Osteoblast (primary cell): Measurements from ENCODE around the gene ZNF425. TPM values are rescaled to one million over a fixed set of nuclear protein-coding genes. Genes with fewer than 3 reads are reported as not detected.

Experiments used
- DNase-seq: peaks from one replicate; pipeline ENCODE4 v3.0.0; 2011; ENCODE audit warnings: low spot score, mixed read lengths; ENCODE audit not compliant: insufficient read length; ENCODE audit errors: missing footprints
- H2AFZ ChIP-seq: 2 replicates; pipeline ENCODE4 v1.6.0; 2011; ENCODE audit warnings: mild to moderate bottlenecking, low read length
- H3K27ac ChIP-seq: 2 replicates; pipeline ENCODE4 v1.5.1; 2011; ENCODE audit warnings: mild to moderate bottlenecking, low read depth, low read length, moderate library complexity
- H3K27me3 ChIP-seq: 2 replicates; pipeline ENCODE4 v1.6.0; 2012; ENCODE audit warnings: mild to moderate bottlenecking, control low read depth, inconsistent platforms, low read length, moderate library complexity; ENCODE audit not compliant: insufficient read depth
- H3K36me3 ChIP-seq: 2 replicates; pipeline ENCODE4 v1.5.1; 2011; ENCODE audit warnings: mild to moderate bottlenecking, low read length, control low read depth, moderate library complexity; ENCODE audit not compliant: insufficient read depth
- H3K4me1 ChIP-seq: 2 replicates; pipeline ENCODE4 v1.5.1; 2011; ENCODE audit warnings: mild to moderate bottlenecking, low read length, control low read depth, moderate library complexity; ENCODE audit not compliant: insufficient read depth
- H3K4me2 ChIP-seq: 2 replicates; pipeline ENCODE4 v1.6.0; 2011; ENCODE audit warnings: mild to moderate bottlenecking, low read length; ENCODE audit not compliant: insufficient read depth
- H3K4me3 ChIP-seq: fragments of 200-600 bp; sonication (generic); 3 replicates; pipeline ENCODE4 v1.5.1; 2012; ENCODE audit warnings: mild to moderate bottlenecking, low read length, inconsistent platforms; ENCODE audit not compliant: insufficient read depth
- H3K79me2 ChIP-seq: 2 replicates; pipeline ENCODE4 v1.6.0; 2012; ENCODE audit warnings: mild to moderate bottlenecking, low read length, control low read depth, inconsistent platforms; ENCODE audit not compliant: insufficient read depth
- H3K9me3 ChIP-seq: 2 replicates; pipeline ENCODE4 v1.5.1; 2011; ENCODE audit warnings: low read depth, low read length, control low read depth
- H4K20me1 ChIP-seq: 2 replicates; pipeline ENCODE4 v1.6.0; 2012; ENCODE audit warnings: mild to moderate bottlenecking, low read length, control low read depth; ENCODE audit not compliant: insufficient read depth
- total RNA-seq: library from RNA; depleted of rRNA; stranded (reverse); fragments of >200 nt; gene quantifications from 2 replicates; pipeline ENCODE4 v1.2.3, GENCODE V29; 2012
- TF ChIP-seq, protein P1 (sequence below): IDR thresholded peaks from 2 replicates; pipeline ENCODE4 v1.5.1; 2011; ENCODE audit warnings: mild to moderate bottlenecking, low read depth, low read length, moderate library complexity; ENCODE audit errors: extremely low read depth

ZNF425 gene
- total RNA-seq, 1 donor, result 4.3 TPM

DNA sequence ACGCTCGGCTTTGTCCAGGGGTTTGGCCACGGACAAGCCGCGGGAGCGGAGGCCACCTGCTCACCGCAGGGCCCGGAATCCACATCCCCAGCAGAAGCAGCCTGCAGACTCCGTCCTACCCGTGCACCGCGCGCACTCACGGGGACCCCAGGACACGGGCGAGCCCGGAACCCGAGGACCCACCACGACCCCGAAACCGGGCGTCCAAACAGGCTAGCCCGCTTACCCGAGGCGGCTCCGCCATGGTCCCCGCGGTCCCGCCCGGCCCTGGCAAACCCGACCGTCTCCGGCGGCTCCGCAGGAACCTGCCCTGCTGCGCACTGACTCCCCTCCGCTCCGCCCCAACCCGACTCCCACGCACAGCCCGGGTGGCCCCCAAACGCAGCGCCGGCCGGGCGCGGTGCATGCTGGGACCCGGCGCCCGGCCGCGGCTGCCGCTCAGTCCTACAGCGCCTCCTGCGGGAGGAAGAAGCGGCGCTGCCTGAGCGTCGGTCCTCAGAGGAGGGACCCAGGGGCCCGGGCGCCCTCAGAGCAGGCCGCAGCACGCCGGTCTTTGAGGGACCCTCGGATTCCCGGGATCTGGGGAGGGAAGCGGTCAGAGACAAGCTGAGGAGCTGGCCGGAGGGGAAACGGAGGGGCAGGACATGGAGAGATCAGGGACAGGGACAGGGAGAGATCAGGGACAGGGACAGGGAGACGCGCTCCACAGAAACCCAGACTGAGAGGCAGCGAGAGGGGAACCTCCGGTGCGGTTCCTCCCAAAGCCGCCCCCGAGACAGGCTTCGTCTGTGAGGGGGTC, 35.5 kb downstream of the ZNF425 start, which contains the start of gene ZNF786:
Gene ZNF786 (minus strand): TSS at position 322 of the 799 bp plus-strand sequence. CDS start 78 bp downstream, at position 244.
- DNase-seq, result peak; percentile 98
- Histone ChIP-seq H3K27ac (peak within 1 kb of the TSS; percentile 80), H3K4me2 (peak within 1 kb of the TSS; percentile 99), H3K36me3 (no peaks in the 10 kb centered on the region), H2AFZ (peak within 1 kb of the TSS; percentile 97), H3K27me3 (no peaks in the 10 kb centered on the region), H4K20me1 (no peaks in the 10 kb centered on the region), H3K9me3 (no peaks in the 10 kb centered on the region), H3K4me3 (peak within 1 kb of the TSS; percentile 97), H3K79me2 (peaks cover 19% of the 10 kb centered on the region), H3K4me1 (no peaks in the 10 kb centered on the region)
- TF ChIP-seq, protein P1, sequence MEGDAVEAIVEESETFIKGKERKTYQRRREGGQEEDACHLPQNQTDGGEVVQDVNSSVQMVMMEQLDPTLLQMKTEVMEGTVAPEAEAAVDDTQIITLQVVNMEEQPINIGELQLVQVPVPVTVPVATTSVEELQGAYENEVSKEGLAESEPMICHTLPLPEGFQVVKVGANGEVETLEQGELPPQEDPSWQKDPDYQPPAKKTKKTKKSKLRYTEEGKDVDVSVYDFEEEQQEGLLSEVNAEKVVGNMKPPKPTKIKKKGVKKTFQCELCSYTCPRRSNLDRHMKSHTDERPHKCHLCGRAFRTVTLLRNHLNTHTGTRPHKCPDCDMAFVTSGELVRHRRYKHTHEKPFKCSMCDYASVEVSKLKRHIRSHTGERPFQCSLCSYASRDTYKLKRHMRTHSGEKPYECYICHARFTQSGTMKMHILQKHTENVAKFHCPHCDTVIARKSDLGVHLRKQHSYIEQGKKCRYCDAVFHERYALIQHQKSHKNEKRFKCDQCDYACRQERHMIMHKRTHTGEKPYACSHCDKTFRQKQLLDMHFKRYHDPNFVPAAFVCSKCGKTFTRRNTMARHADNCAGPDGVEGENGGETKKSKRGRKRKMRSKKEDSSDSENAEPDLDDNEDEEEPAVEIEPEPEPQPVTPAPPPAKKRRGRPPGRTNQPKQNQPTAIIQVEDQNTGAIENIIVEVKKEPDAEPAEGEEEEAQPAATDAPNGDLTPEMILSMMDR, result peak; percentile 80

DNA sequence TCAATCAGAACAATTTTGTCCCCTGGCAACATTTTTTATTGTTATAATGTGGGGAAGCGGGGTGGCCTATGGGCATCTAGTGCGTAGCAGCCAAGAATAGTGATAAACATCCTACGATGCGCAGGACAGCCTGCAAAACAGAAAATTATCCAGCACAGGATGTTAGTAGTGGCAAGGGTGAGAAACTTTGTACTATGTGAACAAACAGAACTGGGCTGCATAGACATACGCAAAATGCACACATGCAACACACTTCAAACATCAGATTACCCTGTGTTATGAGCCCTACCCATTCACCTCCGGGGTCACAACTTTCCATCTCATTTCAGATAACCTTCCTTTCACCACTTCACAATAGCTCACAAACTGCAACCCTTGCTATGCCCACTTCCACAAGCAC, 38.7 kb downstream of the ZNF425 start:
- Histone ChIP-seq H3K27ac (no peak overlapping the region), H4K20me1 (no peaks in the 10 kb centered on the region), H3K36me3 (peaks cover 3% of the 10 kb centered on the region), H3K4me1 (no peaks in the 10 kb centered on the region), H3K4me3 (no peak overlapping the region), H3K9me3 (no peaks in the 10 kb centered on the region), H3K4me2 (no peak overlapping the region), H3K79me2 (peaks cover 22% of the 10 kb centered on the region), H2AFZ (no peak overlapping the region), H3K27me3 (no peaks in the 10 kb centered on the region)
- DNase-seq, result no peak
- TF ChIP-seq, protein P1, result no peak

DNA sequence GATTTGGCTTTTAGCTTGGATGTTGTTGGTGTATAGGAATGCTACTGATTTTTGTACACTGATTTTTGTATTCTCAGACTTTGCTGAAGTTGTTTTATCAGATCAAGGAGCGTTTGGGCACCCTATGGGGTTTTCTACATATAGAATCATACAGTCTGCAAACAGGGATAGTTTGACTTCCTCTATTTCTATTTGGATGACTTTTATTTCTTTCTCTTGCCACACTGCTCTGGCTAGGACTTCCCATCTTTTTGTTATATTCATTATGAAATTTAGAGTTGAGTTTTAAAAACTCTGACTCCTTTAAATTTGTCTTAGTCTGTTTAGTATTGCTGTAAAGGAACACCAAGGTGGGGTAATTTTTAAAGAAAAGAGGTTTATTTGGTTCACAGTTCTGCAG, 40.3 kb downstream of the ZNF425 start:
- no peak overlapping the region for H3K27ac ChIP-seq
- no peaks in the 10 kb centered on the region for H4K20me1 ChIP-seq
- no peak overlapping the region for H3K4me3 ChIP-seq
- H2AFZ ChIP-seq, result no peak overlapping the region
- H3K4me1 ChIP-seq, result no peaks in the 10 kb centered on the region
- H3K36me3 ChIP-seq, result peaks cover 3% of the 10 kb centered on the region
- no peak overlapping the region for H3K4me2 ChIP-seq
- H3K27me3 ChIP-seq, result no peaks in the 10 kb centered on the region
- TF ChIP-seq, protein P1, result no peak
- peaks cover 22% of the 10 kb centered on the region for H3K79me2 ChIP-seq
- DNase-seq, result no peak
- H3K9me3 ChIP-seq, result no peaks in the 10 kb centered on the region

DNA sequence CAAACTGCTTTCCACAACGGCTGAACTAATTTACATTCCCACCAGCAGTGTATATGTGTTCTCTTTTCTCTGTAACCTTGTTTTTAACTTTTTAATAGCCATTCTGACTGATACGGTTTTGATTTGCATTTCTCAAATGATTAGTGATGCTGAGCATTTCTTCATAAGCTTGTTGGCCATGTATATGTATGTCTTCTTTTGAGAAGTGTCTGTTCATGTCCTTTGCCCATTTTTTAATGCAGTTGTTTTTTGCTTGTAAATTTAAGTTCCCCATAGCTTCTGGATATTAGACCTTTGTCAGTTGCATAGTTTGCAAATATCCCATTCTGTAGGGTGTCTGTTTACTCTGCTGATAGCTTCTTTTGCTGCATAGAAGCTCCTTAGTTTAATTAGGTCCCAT, 41.7 kb downstream of the ZNF425 start:
- no peak for DNase-seq
- H3K79me2 ChIP-seq, result peaks cover 20% of the 10 kb centered on the region
- TF ChIP-seq, protein P1, result no peak
- H3K4me2 ChIP-seq, result no peak overlapping the region
- no peaks in the 10 kb centered on the region for H3K9me3 ChIP-seq
- no peak overlapping the region for H3K27ac ChIP-seq
- peaks cover 3% of the 10 kb centered on the region for H3K36me3 ChIP-seq
- no peaks in the 10 kb centered on the region for H4K20me1 ChIP-seq
- no peaks in the 10 kb centered on the region for H3K27me3 ChIP-seq
- no peaks in the 10 kb centered on the region for H3K4me1 ChIP-seq
- H2AFZ ChIP-seq, result no peak overlapping the region
- H3K4me3 ChIP-seq, result no peak overlapping the region
